ENCODE results near the gene GJC2.

DNA sequence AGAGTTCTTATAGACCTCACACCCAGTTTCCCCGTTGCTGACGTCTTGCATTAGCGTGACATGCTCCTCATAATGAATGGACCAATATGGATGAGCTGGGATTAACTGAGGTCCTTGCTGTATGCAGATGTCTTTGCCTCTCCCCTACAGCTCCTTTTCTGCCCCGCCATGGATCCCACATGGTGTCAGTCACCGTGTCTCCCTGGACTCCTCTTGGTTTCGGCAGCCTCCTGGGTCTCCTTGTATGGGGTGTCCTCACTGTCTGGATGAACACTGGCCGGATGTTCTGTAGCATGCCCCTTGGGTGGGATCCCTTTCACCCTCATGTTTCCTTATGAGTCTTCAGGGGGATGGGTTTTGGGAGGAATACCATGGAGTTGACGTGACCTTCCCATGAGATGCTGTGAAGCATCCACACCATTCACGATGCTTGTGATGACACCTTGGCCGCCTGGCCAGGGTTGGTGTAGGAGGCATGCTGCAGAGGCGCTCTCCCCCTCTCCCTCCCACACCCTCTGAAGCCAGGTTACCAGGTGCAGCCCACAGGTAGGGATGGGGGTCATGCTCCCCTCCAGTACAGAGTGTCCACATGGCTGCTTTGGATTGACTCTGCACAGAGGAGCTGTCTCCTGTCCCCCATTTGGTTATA is 4.4 kb downstream of the GJC2 start:
- TF ChIP-seq EZH2 (IDR thresholded peaks at IDR 0.05; ENCODE audit: low read length, unreplicated experiment) (no peak), CTCF (conservative IDR thresholded peaks at IDR 0.05; ENCODE audit: low read depth, low read length) (no peak), EZH2phosphoT487 (IDR thresholded peaks at IDR 0.05; ENCODE audit: borderline replicate concordance, low read length) (no peak)
